ENCODE data around the gene NPIPB9.
"Not testable (repeated sequence)": the region's sequence is repeated elsewhere in the genome, so short reads cannot be mapped to it uniquely, and the experiment has no call there.

The NPIPB9 gene

GRCh38 chr16:28751487-28751886 lies at the start of gene NPIPB9:
NPIPB9 (plus strand) TSS chr16:28751787.
- not testable (repeated sequence) for DNase-seq (ENCODE audit: low read depth in 1 of 2, low spot score in 1 of 2)

GRCh38 chr16:28704246-28704645 lies 47.3 kb upstream of the NPIPB9 start:
- not testable (repeated sequence) for DNase-seq (ENCODE audit: low read depth in 1 of 2, low spot score in 1 of 2)

GRCh38 chr16:28711220-28712083 lies 40.1 kb upstream of the NPIPB9 start, which contains the start of gene EIF3C:
EIF3C (plus strand) TSS chr16:28711464; CDS start chr16:28711687, 223 bp downstream.
- not testable (repeated sequence) for DNase-seq (ENCODE audit: low read depth in 1 of 2, low spot score in 1 of 2)

GRCh38 chr16:28722852-28723650 lies 28.5 kb upstream of the NPIPB9 start:
- not testable (repeated sequence) for DNase-seq (ENCODE audit: low read depth in 1 of 2, low spot score in 1 of 2)

GRCh38 chr16:28731253-28731652 lies 20.3 kb upstream of the NPIPB9 start:
- not testable (repeated sequence) for DNase-seq (ENCODE audit: low read depth in 1 of 2, low spot score in 1 of 2)

- not testable (repeated sequence) for DNase-seq (ENCODE audit: low read depth in 1 of 2, low spot score in 1 of 2)
Observed at GRCh38 chr16:28732455-28733124, 19.0 kb upstream of the NPIPB9 start.

- DNase-seq (ENCODE audit: low read depth in 1 of 2, low spot score in 1 of 2): not testable (repeated sequence)
Observed at GRCh38 chr16:28739787-28740186, 11.8 kb upstream of the NPIPB9 start.

- DNase-seq (ENCODE audit: low read depth in 1 of 2, low spot score in 1 of 2): not testable (repeated sequence)
Observed at GRCh38 chr16:28740631-28741030, 11.0 kb upstream of the NPIPB9 start.

- DNase-seq (ENCODE audit: low read depth in 1 of 2, low spot score in 1 of 2): not testable (repeated sequence)
Observed at GRCh38 chr16:28741295-28741694, 10.3 kb upstream of the NPIPB9 start.

GRCh38 chr16:28746618-28747350 lies 4.8 kb upstream of the NPIPB9 start:
- DNase-seq (ENCODE audit: low read depth in 1 of 2, low spot score in 1 of 2): not testable (repeated sequence)

GRCh38 chr16:28749997-28750465 lies 1.6 kb upstream of the NPIPB9 start:
- peak; percentile 19 to 27 for DNase-seq (ENCODE audit: low read depth in 1 of 2, low spot score in 1 of 2)

- DNase-seq (ENCODE audit: low read depth in 1 of 2, low spot score in 1 of 2): not testable (repeated sequence)
Observed at GRCh38 chr16:28750469-28751067, 1.0 kb upstream of the NPIPB9 start.

- DNase-seq (ENCODE audit: low read depth in 1 of 2, low spot score in 1 of 2): not testable (repeated sequence)
Observed at GRCh38 chr16:28781697-28782096, 30.1 kb downstream of the NPIPB9 start.

GRCh38 chr16:28782357-28782756 lies 30.8 kb downstream of the NPIPB9 start:
- not testable (repeated sequence) for DNase-seq (ENCODE audit: low read depth in 1 of 2, low spot score in 1 of 2)

GRCh38 chr16:28802235-28803019 lies 50.8 kb downstream of the NPIPB9 start:
- DNase-seq (ENCODE audit: low read depth in 1 of 2, low spot score in 1 of 2): peak; percentile 5 to 49

GRCh38 chr16:28807445-28808120 lies 56.0 kb downstream of the NPIPB9 start:
- not testable (repeated sequence) for DNase-seq (ENCODE audit: low read depth in 1 of 2, low spot score in 1 of 2)

GRCh38 chr16:28820016-28820415 lies 68.4 kb downstream of the NPIPB9 start:
- DNase-seq (ENCODE audit: low read depth in 1 of 2, low spot score in 1 of 2): no peak

GRCh38 chr16:28820546-28820945 lies 69.0 kb downstream of the NPIPB9 start:
- DNase-seq (ENCODE audit: low read depth in 1 of 2, low spot score in 1 of 2): not testable (repeated sequence)

All from stimulated activated CD4-positive, alpha-beta T cell treated with anti-CD3 and anti-CD28 coated beads, Interleukin-15, amount 100 ng/mL, for 1 hour (primary cell).